C4-2B (cell line): ENCODE results near the gene CCDC28A.

ENCODE experiments used
- ZFX ChIP-seq: fragments of 450-650 bp; IDR thresholded peaks from 2 replicates; pipeline ENCODE4 v1.6.1; 2017
- TF ChIP-seq, protein P1 (sequence below): fragments of 450-650 bp; conservative IDR thresholded peaks from 2 replicates; pipeline ENCODE4 v1.5.1; 2017; ENCODE audit warnings: mild to moderate bottlenecking

DNA sequence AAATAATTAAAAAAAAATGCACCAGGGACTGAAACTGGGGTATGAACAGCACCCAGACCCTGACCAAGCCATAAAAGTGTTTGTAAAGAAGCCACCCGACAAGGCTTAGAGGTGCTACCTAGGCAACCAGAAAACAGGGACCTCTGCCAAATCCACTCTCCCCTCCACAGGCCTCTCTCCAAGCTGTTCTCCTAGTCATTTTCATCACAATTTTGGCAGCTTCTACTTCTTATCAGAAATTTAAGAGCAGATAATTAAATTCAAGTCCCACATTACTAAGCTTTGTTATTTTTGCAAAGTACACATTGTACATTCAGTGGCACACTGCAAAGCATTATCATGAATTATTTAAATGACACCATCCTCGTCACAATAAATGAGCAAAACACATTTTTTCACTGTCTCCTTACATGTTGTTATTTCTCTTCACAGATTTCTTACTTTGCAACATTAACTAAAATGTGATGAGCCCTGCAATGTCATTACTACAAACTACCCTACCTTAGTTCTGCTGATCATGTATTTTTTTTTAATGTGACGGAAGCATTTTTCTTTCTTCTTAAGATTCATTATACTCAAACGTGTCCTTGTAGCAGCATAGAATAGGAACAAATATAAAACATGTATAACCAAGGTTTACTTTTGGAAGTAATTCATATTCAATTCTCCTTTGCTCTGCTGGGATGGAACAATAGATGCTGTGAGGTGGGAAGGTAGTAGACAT lies 60.4 kb downstream of the CCDC28A start:
- TF ChIP-seq, protein P1, sequence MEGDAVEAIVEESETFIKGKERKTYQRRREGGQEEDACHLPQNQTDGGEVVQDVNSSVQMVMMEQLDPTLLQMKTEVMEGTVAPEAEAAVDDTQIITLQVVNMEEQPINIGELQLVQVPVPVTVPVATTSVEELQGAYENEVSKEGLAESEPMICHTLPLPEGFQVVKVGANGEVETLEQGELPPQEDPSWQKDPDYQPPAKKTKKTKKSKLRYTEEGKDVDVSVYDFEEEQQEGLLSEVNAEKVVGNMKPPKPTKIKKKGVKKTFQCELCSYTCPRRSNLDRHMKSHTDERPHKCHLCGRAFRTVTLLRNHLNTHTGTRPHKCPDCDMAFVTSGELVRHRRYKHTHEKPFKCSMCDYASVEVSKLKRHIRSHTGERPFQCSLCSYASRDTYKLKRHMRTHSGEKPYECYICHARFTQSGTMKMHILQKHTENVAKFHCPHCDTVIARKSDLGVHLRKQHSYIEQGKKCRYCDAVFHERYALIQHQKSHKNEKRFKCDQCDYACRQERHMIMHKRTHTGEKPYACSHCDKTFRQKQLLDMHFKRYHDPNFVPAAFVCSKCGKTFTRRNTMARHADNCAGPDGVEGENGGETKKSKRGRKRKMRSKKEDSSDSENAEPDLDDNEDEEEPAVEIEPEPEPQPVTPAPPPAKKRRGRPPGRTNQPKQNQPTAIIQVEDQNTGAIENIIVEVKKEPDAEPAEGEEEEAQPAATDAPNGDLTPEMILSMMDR: no peak
- TF ChIP-seq ZFX: no peak
